NCI-H345 treated with DMSO at 0.1 percent for 48 hours (cell line): ENCODE data around the gene CST7.
"Not testable (repeated sequence)": the region's sequence is repeated elsewhere in the genome, so short reads cannot be mapped to it uniquely, and the experiment has no call there.

Experiments used
- DNase-seq: peaks from one replicate; lab custom pipeline; 2025; ENCODE audit not compliant: unreplicated experiment; lab: John Stamatoyannopoulos, UW

The CST7 gene, protein sequence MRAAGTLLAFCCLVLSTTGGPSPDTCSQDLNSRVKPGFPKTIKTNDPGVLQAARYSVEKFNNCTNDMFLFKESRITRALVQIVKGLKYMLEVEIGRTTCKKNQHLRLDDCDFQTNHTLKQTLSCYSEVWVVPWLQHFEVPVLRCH

GRCh38 chr20:24948939-24949679 is at the start of gene CST7:
Gene CST7 (plus strand): TSS chr20:24949269. CDS start chr20:24949506, 237 bp downstream.
- DNase-seq, result no peak

- DNase-seq, result no peak
Observed at GRCh38 chr20:24906806-24907205, 42.3 kb upstream of the CST7 start.

DNA sequence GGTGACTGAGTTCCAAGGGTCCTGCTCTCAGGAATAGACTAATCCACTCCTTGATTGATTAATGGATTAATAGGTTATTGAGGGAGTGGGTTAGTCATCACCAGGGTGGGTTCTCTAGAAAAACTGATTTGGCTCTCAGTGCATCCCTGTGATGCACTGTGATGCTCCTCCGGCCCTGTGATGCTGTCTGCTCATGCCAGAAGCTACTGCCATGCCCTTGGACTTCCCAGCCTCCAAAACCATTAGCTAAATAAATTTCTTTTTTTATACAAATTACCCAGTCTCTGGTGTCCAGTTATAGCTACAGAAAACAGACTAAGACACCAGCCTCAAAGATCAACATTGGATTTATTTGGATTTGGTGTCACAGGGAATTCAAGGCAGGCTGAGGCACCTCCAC is 40.4 kb upstream of the CST7 start:
- no peak for DNase-seq

DNA sequence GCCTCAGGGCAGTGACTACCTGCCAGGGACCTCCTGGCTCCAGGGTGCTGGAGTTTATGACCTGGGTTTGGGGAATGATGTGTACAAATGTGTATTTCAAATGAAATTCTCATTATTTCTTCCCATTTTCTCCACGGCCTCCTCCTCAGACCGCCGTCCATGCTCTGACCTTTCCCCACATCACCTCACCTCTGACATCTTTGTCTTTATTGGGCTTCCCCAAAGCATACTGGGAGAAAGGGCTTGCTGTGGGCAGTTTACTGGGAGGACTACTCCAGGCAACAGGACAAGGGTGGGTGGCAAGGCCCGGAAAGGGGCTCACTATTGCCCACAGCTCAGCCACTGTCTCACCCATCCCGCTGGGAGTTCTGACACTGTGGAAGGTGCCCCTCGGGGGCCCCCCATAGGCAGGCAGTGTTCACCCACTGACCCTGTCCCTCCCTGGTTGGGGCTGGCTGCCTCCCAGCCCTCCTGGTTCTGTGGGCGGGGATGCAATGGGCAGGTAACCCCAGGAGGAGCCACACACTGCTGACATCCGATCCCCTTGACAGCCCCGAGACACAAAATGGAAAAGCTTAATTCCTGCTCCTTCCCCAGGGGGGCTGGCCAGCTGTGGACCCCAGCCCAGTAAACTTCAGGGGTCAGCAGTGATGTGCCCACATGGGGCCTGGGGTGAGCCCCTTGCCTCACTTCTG is 39.8 kb upstream of the CST7 start:
- no peak for DNase-seq

DNA sequence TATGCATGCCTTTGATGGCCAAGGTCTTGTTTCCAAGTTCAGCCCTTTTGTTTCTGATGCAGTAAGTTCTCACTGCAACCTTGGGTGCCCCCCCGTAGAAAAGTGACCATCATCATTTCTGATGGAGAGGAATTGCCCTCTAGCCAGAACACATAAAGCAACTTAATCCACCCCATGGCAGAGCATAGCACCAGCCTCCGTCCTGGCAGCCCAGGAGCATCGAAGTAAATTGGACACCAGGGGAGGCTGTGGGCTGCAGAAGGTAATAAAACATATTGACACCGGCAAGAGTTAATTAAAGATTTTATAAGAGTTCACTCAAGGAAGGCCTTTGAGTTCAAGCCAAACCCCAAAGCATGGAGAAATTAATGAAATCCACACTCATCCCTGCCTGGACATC is 39.2 kb upstream of the CST7 start:
- DNase-seq, result no peak

- DNase-seq, result peak; percentile 55
Observed at GRCh38 chr20:24910461-24910860, 38.6 kb upstream of the CST7 start.

GRCh38 chr20:24911461-24911860 is 37.6 kb upstream of the CST7 start:
- peak; percentile 36 for DNase-seq

DNA sequence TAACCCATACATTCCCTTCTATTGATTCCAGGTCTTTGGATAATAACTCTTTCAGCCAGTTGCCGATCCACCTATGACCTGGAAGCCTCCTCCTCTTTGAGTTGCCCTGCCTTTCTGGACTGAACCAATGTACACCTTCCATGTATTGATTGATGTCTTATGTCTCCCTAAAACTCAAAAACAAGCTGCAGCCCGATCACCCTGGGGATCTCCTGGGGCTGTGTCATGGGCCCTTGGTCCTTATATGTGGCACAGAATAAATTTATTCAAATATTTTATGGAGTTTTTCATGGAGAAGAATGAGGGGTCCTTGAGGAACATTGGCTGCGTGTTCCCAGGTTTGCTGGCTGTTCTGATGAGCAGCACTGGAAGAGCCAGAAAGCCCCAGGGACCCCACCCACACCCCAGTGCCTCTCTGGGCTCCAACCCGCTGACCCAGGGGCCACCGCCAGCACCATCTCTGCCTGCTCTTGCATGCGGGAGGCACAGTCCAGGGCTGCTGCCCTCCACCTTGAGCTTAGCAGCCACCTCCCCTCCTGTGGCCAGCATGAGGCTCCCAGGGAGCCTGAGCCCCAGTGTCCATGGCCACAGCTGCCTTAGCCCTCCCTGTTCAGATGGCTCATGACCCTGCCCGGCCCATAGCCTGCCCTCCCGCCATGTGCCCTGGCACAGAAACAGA is 36.5 kb upstream of the CST7 start:
- DNase-seq, result no peak

GRCh38 chr20:24913076-24913628 is 35.9 kb upstream of the CST7 start:
- no peak for DNase-seq

- no peak for DNase-seq
Observed at GRCh38 chr20:24914388-24915241, 34.5 kb upstream of the CST7 start.

GRCh38 chr20:24915440-24915839 is 33.6 kb upstream of the CST7 start:
- no peak for DNase-seq

- no peak for DNase-seq
Observed at GRCh38 chr20:24915892-24916291, 33.2 kb upstream of the CST7 start.

DNA sequence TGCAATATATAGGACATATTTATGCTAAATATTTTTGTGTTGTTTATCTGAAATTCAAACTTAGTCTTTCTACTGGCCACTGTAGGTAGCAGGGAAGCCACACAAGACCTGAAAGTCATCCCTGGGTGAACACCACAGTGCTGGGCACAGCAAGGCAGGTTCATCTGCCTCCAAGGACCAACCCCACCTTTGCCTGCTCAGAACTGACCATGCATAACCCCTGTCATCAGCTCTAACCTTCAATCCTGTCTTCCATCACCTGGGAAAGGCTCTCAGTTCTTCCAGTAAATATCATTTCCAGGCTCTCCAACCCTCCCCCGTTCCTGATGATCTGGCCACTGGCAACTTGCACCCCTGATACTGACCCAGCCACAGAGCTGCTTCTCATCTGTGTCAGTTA is 32.7 kb upstream of the CST7 start:
- no peak for DNase-seq

DNA sequence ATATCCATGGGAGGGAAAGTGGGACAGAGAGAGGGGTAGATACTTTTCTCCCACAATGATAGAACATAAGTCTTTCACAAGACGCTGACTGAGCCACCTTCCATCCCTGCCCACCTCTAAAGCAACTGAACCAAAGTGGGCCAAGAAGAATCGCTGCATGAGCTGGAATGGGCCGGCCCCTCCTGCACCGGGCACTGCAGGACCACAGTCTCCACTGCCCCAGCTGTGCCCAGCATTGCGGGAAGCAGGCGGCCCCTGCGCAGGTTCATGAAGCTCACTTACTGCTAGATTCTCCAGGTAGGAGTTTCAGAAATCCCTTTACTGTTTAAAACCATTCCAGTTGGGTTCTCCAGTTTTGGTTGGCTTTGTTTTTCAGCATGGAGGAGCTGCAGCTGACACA is 32.0 kb upstream of the CST7 start:
- DNase-seq, result no peak

DNA sequence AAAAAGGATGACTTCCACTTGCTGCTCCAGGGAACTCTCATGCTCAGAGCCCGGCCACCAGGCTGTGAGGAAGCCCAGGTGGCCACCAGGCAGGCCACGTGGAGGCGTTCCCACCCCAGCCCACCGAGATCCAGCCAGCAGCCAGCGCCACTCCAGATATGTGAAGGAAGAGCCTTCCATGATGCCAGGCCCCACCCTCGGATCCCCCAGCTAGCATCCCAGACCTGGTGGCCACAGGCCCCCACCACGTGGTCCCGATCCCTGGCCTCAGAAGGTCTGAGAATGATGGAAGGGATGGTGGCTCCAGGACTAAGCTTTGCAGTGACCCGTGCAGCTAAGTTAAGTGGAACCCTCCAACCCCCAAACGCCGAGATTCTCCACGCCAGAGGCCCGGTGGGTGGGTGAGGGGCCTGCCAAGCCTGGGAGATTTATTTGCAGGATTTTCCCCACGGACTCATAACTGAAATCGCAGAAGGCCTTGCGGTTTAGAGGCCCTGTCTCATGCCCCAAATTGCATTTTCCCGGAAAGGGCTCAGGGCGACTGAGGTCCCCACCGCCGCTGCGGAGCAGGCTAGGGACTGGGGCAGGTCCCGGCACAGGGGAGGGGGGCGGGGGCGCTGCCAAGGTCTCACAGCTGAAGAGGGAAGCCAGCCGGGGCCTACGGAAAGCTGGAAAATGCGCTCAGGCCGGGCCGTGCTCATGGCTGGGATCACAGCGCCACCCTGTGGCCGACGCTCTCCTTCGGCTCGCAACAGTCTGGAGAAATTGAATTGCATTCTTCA is 31.1 kb upstream of the CST7 start:
- peak; percentile 58 for DNase-seq

- DNase-seq, result no peak
Observed at GRCh38 chr20:24918579-24919566, 30.2 kb upstream of the CST7 start.

DNA sequence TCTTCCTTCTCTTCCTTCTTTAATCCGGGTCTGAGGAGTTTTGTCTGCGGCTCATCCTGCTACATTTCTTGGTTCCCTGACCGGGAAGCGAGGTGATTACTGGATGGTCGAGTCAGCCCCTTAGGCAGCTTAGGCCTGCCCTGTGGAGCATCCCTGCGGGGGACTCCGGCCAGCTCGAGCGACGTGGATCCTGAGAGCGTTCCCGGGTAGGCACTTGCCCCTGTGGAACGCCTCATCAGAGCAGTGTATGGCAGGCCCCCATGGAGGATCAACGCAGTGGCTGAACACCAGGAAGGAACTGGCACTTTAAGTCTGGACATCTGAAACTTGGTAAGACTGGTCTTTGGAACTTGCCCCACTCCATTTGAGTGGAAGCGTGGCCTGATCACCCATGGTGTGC is 29.4 kb upstream of the CST7 start:
- not testable (repeated sequence) for DNase-seq

GRCh38 chr20:24920706-24921105 is 28.4 kb upstream of the CST7 start:
- not testable (repeated sequence) for DNase-seq

- not testable (repeated sequence) for DNase-seq
Observed at GRCh38 chr20:24929259-24929658, 19.8 kb upstream of the CST7 start.
